ENCODE results near the gene PSMG4. TPM values are rescaled to one million over a fixed set of nuclear protein-coding genes. Genes with fewer than 3 reads are reported as not detected.

Gene PSMG4
- total RNA-seq, 1 donor from 2014 or later, result 25.0 TPM

DNA sequence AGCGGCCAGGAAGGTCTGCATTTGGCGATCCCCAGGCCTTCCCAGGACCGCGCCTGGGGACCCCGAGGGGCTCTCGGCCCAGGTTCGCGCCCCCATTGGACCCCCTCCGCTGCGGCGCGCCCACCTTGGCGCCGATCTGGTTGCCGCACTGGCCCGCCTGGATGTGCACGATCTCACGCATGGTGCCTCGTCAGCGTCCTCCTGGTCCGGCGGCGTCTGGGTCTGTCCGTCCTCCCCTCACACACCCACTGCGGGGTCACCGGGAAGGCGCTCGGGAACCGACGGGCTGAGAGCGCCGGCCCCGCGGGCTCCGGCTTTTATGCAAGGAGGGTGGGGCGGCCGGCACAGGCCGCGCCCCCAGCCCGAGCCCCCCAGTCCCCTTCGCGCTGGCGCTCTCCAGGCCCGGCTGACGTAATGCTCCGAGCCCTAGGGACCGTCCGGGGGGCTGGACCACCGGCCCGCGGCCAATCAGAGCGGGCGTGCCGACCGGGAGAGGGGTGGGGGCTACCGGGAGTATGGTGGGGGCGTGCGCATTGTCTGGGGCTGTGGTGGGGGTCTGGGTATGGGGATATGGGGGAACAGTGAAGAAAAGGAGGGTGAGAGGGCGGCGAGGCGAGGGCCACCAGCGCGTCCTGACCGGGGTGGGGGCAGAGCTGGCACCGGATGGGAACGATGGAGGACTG lies 31.2 kb upstream of the PSMG4 start, which contains the start of gene TUBB2B:
TUBB2B (minus strand) TSS at position 291 of the 683 bp plus-strand sequence; CDS start at position 181, 110 bp downstream.
- TF ChIP-seq POLR2AphosphoS5 (IDR thresholded peaks at IDR 0.05; ENCODE audit: insufficient read depth in 1 of 2, low read depth in 1 of 2) (no peak), POLR2A (IDR thresholded peaks at IDR 0.05) (no peak)
- TF ChIP-seq, protein P1, sequence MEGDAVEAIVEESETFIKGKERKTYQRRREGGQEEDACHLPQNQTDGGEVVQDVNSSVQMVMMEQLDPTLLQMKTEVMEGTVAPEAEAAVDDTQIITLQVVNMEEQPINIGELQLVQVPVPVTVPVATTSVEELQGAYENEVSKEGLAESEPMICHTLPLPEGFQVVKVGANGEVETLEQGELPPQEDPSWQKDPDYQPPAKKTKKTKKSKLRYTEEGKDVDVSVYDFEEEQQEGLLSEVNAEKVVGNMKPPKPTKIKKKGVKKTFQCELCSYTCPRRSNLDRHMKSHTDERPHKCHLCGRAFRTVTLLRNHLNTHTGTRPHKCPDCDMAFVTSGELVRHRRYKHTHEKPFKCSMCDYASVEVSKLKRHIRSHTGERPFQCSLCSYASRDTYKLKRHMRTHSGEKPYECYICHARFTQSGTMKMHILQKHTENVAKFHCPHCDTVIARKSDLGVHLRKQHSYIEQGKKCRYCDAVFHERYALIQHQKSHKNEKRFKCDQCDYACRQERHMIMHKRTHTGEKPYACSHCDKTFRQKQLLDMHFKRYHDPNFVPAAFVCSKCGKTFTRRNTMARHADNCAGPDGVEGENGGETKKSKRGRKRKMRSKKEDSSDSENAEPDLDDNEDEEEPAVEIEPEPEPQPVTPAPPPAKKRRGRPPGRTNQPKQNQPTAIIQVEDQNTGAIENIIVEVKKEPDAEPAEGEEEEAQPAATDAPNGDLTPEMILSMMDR (IDR thresholded peaks at IDR 0.05), result no peak
- no peak for DNase-seq (ENCODE audit: extremely low spot score in 2 of 2)
- intact Hi-C loops (cut with DNase I), result loop anchor here (5.0 kb wide), 1 partner anchor 985 kb away; no protein-coding TSS in a partner anchor
- Histone ChIP-seq H3K27ac (peak within 1 kb of the TSS; percentile 7), H3K4me3 (peak within 1 kb of the TSS; percentile 48 to 52), H3K9me3 (no peaks in the 10 kb centered on the region), H3K27me3 (no peaks in the 10 kb centered on the region), H3K4me1 (peaks cover 61% of the 10 kb centered on the region), H3K36me3 (no peaks in the 10 kb centered on the region)

DNA sequence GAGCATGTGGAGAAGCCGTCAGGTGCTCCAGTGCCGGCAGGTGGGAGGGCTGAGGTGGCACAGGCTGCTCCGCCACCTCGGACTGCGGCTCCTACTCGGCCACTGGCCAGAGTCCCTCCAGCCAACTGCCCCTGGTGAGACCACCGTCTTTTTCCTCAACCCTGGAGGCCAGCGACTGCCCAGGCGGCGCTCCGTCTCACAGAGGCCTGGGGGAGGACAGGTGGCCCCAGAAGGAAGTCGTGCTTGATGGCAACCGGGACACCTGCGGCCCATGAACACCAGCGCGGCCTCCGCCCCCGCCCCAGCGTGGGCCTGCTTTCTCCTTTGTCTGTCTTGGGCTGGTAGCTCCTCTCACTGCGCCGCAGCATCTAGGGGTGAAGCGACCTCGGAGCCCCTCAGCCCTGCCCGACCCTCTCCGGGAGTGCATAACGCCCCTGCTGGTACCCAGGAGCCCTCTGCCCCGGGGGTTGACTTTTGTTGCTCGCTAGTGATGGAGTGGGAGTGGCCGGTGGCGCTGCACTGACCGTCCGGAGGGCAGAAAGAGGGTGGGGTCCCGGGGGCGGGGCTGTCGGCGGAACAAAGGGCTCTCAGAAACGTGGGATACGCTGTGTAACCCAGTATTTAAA lies 30.6 kb upstream of the PSMG4 start:
- intact Hi-C loops (cut with DNase I), result loop anchor here (5.0 kb wide), 1 partner anchor 986 kb away; no protein-coding TSS in a partner anchor
- Histone ChIP-seq H3K27ac (peak overlapping the region; percentile 7), H3K36me3 (no peaks in the 10 kb centered on the region), H3K27me3 (no peaks in the 10 kb centered on the region), H3K4me1 (peaks cover 61% of the 10 kb centered on the region), H3K9me3 (no peaks in the 10 kb centered on the region), H3K4me3 (peak overlapping the region; percentile 48 to 52)
- TF ChIP-seq, protein P1 (IDR thresholded peaks at IDR 0.05), result no peak
- TF ChIP-seq POLR2AphosphoS5 (IDR thresholded peaks at IDR 0.05; ENCODE audit: insufficient read depth in 1 of 2, low read depth in 1 of 2) (no peak), POLR2A (IDR thresholded peaks at IDR 0.05) (no peak)
- DNase-seq (ENCODE audit: extremely low spot score in 2 of 2), result no peak

DNA sequence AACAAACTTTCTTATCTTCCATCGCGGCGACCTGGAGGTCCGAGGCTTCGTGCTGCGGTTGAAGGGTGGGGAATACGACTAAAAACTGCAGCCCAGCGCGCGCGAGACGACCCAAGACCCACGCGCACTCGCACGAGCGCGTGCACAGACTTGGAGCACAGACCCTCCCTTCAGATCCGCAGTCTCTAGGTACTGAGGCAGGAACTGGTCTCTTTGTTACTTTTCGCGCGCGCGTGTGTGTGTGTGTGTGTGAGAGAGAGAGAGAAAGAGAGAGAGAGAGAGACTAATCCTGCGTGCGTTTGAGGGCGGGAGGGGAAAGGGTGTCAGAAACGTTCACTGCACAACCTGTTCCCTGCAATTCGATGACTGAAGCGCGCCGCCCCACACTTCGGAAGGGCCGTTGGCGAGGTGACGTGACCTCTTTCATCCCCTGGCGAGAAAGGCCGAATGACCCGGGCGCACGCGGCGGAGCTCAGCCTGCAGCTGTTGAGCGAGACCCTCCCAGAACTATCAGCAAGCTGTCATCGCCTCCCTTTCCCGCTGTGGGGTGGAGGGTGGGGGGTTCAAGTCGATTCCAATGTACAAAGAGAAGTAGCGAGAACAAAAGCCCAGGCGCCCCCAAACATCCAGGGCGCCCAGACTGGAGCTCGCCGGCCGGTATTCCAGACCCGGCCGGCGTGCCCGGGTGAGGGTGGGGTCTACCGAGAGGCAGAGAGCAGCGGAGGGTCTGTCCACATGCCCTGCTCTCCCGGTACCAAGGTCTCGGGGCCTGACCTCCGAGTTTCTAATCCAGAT lies 29.8 kb upstream of the PSMG4 start:
- no peaks in the 10 kb centered on the region for H3K9me3 ChIP-seq
- TF ChIP-seq, protein P1 (IDR thresholded peaks at IDR 0.05), result no peak
- TF ChIP-seq POLR2AphosphoS5 (IDR thresholded peaks at IDR 0.05; ENCODE audit: insufficient read depth in 1 of 2, low read depth in 1 of 2), result no peak
- no peak for TF ChIP-seq POLR2A (IDR thresholded peaks at IDR 0.05)
- peak overlapping the region; percentile 48 to 52 for H3K4me3 ChIP-seq
- no peaks in the 10 kb centered on the region for H3K36me3 ChIP-seq
- H3K4me1 ChIP-seq, result peaks cover 61% of the 10 kb centered on the region
- no peak for DNase-seq (ENCODE audit: extremely low spot score in 2 of 2)
- intact Hi-C loops (cut with DNase I), result loop anchor here (5.0 kb wide), 1 partner anchor 987 kb away; no protein-coding TSS in a partner anchor
- no peak overlapping the region for H3K27ac ChIP-seq
- no peaks in the 10 kb centered on the region for H3K27me3 ChIP-seq

DNA sequence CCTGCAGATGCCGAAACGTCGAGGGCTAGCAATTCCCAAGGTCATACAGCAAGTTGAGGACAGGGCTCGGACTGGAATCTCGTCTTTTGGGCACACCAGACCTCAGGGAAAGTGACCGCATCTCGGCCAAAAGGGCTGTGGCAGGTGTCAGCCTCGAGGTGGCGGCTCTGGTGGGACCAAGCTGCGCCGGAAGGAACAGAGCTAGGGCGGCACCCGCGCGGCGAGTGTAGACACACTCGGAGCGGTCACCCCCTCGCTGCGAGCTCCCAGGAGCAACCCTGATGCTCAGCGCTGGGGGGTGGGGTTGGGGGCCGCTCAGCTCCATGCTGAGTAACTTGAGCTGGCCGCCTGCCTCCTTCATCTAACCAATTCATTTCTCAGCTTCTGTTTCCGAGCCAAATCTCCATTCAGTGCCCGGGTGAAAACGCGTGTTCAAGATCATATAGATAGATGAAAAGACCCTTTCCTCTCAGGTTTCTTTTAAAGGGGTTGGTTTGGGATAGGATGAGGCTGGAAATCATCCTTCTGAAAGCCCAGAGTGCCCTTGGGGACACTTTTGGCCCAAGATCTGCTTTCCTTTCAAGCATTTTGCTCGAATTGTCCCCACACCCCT lies 29.1 kb upstream of the PSMG4 start:
- peak overlapping the region in 1 of 2 donors; percentile 48 for H3K4me3 ChIP-seq
- no peak for TF ChIP-seq POLR2A (IDR thresholded peaks at IDR 0.05)
- TF ChIP-seq, protein P1 (IDR thresholded peaks at IDR 0.05), result no peak
- TF ChIP-seq POLR2AphosphoS5 (IDR thresholded peaks at IDR 0.05; ENCODE audit: insufficient read depth in 1 of 2, low read depth in 1 of 2), result no peak
- H3K9me3 ChIP-seq, result no peaks in the 10 kb centered on the region
- no peak for DNase-seq (ENCODE audit: extremely low spot score in 2 of 2)
- intact Hi-C loops (cut with DNase I), result loop anchor here (5.0 kb wide), 1 partner anchor 987 kb away; no protein-coding TSS in a partner anchor
- no peaks in the 10 kb centered on the region for H3K27me3 ChIP-seq
- no peak overlapping the region for H3K27ac ChIP-seq
- peaks cover 61% of the 10 kb centered on the region for H3K4me1 ChIP-seq
- no peaks in the 10 kb centered on the region for H3K36me3 ChIP-seq
